SH-SY5Y (cell line): ENCODE data around the gene RPL23.

Source experiments
- GATA2 ChIP-seq: IDR thresholded peaks from 2 replicates; pipeline ENCODE4 v1.6.1; 2011; ENCODE audit warnings: mild to moderate bottlenecking, low read depth, low read length
- GATA3 ChIP-seq: IDR thresholded peaks from 2 replicates; pipeline ENCODE4 v1.6.1; 2011; ENCODE audit warnings: low read depth, mild to moderate bottlenecking, low read length, moderate library complexity

DNA sequence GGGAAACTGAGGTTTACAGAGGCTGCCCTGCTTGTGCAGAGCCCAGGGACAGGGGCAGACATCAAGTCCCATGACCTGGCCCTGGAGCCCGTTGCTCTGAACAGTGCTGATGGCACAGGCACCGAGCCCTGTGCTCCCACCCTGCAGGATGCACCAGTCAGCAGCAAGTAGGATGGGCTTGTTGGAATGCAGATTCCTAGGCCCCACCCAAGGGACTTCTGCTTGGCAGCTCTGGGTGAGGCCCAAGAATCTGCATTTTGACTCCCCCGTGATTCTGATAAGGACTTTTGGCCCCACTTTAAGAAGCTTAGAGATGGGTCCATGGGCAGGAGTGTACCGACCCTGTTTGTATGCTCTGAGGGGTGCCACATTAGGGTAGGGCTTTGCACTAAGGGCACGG is 39.6 kb upstream of the RPL23 start:
- TF ChIP-seq GATA3 (no peak), GATA2 (no peak)
